ENCODE results near the gene CASZ1.

CASZ1 gene

DNA sequence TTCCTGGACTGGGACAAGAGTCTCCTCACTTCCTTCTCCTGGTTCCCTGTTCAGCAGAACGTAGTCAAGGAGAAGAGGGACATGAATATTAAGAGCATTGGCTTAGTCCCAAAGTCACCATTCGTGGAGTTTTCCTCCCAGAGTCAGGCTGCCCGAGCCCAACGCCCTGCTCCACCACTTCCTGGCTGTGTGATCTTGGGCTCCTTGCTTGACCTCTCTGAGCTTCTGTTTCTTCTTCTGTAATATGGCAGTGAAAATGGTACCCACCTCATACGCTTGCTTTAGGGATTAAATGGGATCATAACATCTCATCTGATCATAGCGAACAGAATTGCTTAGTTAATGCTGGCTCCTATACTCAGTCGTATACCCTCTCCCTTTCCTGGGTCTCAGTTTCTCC, 12.0 kb upstream of the CASZ1 start:
- no peaks in the 10 kb centered on the region for H3K9me3 ChIP-seq (ENCODE audit: control insufficient read depth in 1 of 2, low read length in 2 of 2)
- no peaks in the 10 kb centered on the region for H3K36me3 ChIP-seq (ENCODE audit: control insufficient read depth in 1 of 2, insufficient read depth in 2 of 2, low read length in 2 of 2)
- H3K27ac ChIP-seq (ENCODE audit: low read length), result no peak overlapping the region
- H3K4me1 ChIP-seq (ENCODE audit: control insufficient read depth in 1 of 2, insufficient read depth in 2 of 2, low read length in 2 of 2), result no peaks in the 10 kb centered on the region
- no peaks in the 10 kb centered on the region for H3K27me3 ChIP-seq (ENCODE audit: low read depth, low read length)
- no peak overlapping the region for H3K4me3 ChIP-seq (ENCODE audit: low read depth in 1 of 2, low read length in 2 of 2)

DNA sequence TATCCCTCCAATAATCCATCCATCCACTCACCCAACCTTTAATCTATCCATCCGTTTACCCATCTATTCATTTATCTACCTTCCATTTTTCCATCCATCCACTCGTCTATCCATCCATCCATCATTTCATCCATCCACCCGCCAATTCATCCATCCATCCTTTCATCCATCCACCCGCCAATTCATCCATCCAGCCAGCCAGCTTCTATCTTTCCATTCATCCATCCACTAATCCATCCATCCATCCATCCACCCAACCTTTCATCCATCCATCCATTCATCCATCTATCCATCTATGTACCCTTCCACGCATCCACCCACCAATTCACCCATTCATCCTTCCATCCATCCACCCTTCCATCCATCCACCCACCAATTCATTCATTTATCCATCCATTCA, 10.5 kb upstream of the CASZ1 start:
- H3K36me3 ChIP-seq (ENCODE audit: control insufficient read depth in 1 of 2, insufficient read depth in 2 of 2, low read length in 2 of 2), result no peaks in the 10 kb centered on the region
- no peak overlapping the region for H3K4me3 ChIP-seq (ENCODE audit: low read depth in 1 of 2, low read length in 2 of 2)
- H3K27me3 ChIP-seq (ENCODE audit: low read depth, low read length), result no peaks in the 10 kb centered on the region
- no peaks in the 10 kb centered on the region for H3K4me1 ChIP-seq (ENCODE audit: control insufficient read depth in 1 of 2, insufficient read depth in 2 of 2, low read length in 2 of 2)
- H3K27ac ChIP-seq (ENCODE audit: low read length), result no peak overlapping the region
- no peaks in the 10 kb centered on the region for H3K9me3 ChIP-seq (ENCODE audit: control insufficient read depth in 1 of 2, low read length in 2 of 2)

DNA sequence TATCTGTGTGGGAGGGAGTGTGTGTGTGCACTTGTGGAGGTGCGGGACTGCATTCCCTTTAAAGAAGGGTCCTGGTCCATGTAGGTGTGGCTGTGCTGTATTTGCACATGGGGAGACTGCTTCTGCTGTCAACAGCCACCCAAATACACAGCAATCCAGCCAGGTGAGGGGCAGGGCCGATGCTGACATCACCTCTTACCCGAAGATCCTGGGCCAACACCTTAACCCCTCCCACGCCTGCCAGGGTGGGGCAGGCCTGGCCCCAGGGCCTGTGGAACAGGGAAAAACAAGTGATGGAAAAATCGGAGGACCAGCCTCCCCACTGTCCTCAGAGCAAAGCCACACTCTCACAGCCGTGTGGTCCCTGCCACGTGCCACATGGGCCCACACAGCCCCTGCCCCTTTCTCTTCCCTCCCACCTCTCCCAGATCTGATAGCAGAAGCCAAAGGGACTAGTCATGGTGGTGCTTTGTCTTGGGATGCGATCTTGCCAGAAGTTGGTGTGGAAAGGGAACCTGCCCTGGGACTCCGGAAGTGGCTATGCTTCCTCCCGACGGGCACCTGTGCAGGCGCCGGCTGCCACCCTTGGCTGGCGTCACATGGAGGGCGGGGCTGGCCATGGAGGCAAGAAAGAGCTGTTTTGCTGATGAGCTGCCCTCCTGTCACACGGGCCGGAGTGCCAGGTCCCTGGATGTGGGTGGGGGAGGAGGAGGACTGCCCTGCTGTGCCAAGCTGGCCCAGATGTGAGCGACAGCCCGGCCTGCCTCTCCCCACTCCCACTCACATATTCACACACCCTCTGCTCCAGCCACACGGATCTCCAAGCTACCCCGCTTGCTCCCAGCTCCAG, 7.8 kb upstream of the CASZ1 start:
- H3K4me1 ChIP-seq (ENCODE audit: control insufficient read depth in 1 of 2, insufficient read depth in 2 of 2, low read length in 2 of 2), result no peaks in the 10 kb centered on the region
- H3K9me3 ChIP-seq (ENCODE audit: control insufficient read depth in 1 of 2, low read length in 2 of 2), result no peaks in the 10 kb centered on the region
- H3K4me3 ChIP-seq (ENCODE audit: low read depth in 1 of 2, low read length in 2 of 2), result no peak overlapping the region
- peak overlapping the region; percentile 60 for H3K27ac ChIP-seq (ENCODE audit: low read length)
- no peaks in the 10 kb centered on the region for H3K27me3 ChIP-seq (ENCODE audit: low read depth, low read length)
- no peaks in the 10 kb centered on the region for H3K36me3 ChIP-seq (ENCODE audit: control insufficient read depth in 1 of 2, insufficient read depth in 2 of 2, low read length in 2 of 2)

DNA sequence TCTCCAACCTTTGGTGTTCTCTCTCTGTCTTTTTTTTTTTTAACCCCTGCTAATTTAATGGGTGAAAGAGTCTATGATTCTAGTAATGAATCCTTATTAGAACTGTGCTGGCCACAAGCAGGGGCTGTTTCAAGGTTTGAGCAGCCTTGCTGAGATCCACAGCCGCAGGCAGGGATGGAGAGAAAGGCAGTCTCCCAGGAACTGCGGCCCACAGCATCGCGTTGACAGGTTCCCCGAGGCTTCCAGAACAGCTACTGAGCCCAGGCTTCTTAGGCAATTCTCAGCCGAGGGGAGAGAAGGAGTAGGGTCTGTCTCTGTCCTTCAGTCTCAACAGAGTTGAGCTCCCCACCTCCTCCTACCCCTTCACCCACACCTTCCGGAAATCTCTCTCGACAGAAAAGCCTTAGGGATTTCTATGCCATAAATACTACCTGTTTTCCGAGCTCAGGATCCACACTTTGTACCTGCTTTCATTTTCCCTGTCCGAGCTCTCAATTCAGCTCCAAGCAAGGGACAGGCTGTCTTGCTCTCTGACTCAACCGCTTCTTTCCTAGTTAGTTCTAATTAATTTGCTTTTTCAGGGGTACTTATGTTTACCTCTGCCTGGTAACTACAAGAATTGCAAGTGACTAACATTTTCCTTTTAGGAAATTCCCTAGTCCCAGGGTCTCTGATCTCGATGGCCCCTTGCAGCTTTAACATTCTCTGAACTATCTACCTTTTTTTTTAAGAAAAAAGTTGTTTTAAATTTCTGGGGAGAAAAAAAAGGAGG, 6.7 kb upstream of the CASZ1 start:
- peak overlapping the region; percentile 60 for H3K27ac ChIP-seq (ENCODE audit: low read length)
- no peaks in the 10 kb centered on the region for H3K27me3 ChIP-seq (ENCODE audit: low read depth, low read length)
- no peak overlapping the region for H3K4me3 ChIP-seq (ENCODE audit: low read depth in 1 of 2, low read length in 2 of 2)

DNA sequence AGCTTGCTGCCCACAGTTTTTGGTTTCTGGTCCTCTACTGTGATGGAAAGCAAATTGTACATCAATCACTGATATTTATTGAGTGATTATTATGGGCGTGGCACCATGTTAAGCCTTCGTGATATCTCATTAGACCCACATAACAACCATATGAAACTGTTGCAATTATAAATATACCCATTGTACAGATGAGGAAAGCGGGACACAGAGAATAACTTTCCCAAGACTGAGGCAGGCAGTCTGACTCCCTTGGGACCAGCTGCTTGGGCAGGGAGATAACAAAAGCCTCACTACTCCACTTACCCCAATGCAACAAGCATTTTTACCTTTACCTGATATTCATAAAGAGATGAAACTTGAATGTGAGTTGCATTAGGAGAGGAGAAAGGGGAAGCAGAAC, 4.3 kb upstream of the CASZ1 start:
- H3K4me1 ChIP-seq (ENCODE audit: control insufficient read depth in 1 of 2, insufficient read depth in 2 of 2, low read length in 2 of 2), result peaks cover 0 to 12% of the 10 kb centered on the region in 2 donors
- H3K9me3 ChIP-seq (ENCODE audit: control insufficient read depth in 1 of 2, low read length in 2 of 2), result no peaks in the 10 kb centered on the region
- no peaks in the 10 kb centered on the region for H3K27me3 ChIP-seq (ENCODE audit: low read depth, low read length)
- no peak overlapping the region for H3K27ac ChIP-seq (ENCODE audit: low read length)
- H3K4me3 ChIP-seq (ENCODE audit: low read depth in 1 of 2, low read length in 2 of 2), result no peak overlapping the region
- H3K36me3 ChIP-seq (ENCODE audit: control insufficient read depth in 1 of 2, insufficient read depth in 2 of 2, low read length in 2 of 2), result no peaks in the 10 kb centered on the region

More for the DNA sequence above, 6.7 kb upstream of the CASZ1 start:
- Histone ChIP-seq H3K4me1 (ENCODE audit: control insufficient read depth in 1 of 2, insufficient read depth in 2 of 2, low read length in 2 of 2) (no peaks in the 10 kb centered on the region), H3K9me3 (ENCODE audit: control insufficient read depth in 1 of 2, low read length in 2 of 2) (no peaks in the 10 kb centered on the region), H3K36me3 (ENCODE audit: control insufficient read depth in 1 of 2, insufficient read depth in 2 of 2, low read length in 2 of 2) (no peaks in the 10 kb centered on the region)

DNA sequence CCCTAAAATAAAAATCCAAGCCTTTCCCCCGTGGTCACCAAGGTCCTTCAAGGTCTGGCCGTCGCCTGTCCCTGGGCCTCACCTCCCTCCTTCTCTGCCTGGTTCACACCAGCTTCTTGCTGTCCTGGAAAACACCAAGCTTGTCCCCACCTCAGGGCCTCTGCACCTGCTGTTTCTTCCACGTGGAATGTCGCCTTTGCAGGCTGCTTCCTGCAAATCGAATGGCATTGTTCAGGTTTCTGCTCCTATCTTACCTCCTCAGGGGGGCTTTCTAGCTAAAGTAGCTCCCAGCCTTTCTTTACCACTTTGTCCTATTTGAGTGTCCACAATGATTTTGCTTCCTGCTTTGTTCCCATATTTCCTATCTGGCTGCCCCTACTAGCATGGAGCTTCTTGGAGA, 3.3 kb upstream of the CASZ1 start:
- Histone ChIP-seq H3K4me3 (ENCODE audit: low read depth in 1 of 2, low read length in 2 of 2) (no peak overlapping the region), H3K36me3 (ENCODE audit: control insufficient read depth in 1 of 2, insufficient read depth in 2 of 2, low read length in 2 of 2) (no peaks in the 10 kb centered on the region), H3K27me3 (ENCODE audit: low read depth, low read length) (no peaks in the 10 kb centered on the region), H3K4me1 (ENCODE audit: control insufficient read depth in 1 of 2, insufficient read depth in 2 of 2, low read length in 2 of 2) (peaks cover 0 to 21% of the 10 kb centered on the region in 2 donors), H3K9me3 (ENCODE audit: control insufficient read depth in 1 of 2, low read length in 2 of 2) (no peaks in the 10 kb centered on the region), H3K27ac (ENCODE audit: low read length) (no peak overlapping the region)

DNA sequence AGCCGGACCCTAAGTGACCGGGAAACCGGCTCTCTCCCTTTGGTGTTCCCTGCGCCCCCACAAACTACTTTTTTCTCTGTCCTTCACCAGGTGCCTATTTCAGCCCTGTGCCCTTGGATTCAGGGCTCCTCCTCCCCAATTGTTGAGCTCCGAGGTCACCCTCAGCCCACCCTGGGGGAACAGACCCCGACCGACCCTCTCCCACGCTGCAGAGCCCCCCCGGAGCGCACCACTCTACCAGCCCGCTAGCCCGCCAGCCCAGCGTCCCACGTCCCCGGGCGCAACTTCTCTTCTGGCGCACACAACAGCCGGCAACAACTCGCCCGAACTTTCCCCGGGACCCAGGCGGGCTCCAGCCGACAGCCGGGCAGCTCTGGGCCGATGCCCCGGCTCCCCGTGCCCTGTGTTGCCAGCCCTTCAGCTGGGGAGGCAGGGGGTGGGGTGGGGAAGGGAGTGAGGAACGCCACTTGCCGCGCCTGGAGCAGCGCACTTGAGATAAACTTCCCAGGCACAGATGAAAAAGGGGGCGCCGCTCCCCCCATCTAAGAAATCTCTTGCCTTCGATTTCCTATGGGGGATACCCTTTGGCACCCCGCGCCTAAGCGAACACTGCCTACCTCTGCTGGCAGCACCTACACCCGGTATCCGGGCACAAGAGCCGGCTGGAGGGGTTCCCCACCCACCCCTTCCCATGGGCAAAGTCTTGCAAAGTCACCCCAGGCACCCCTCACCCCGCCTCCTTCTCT, 997 bp downstream of the CASZ1 start:
- no peaks in the 10 kb centered on the region for H3K27me3 ChIP-seq (ENCODE audit: low read depth, low read length)
- H3K9me3 ChIP-seq (ENCODE audit: control insufficient read depth in 1 of 2, low read length in 2 of 2), result no peaks in the 10 kb centered on the region

DNA sequence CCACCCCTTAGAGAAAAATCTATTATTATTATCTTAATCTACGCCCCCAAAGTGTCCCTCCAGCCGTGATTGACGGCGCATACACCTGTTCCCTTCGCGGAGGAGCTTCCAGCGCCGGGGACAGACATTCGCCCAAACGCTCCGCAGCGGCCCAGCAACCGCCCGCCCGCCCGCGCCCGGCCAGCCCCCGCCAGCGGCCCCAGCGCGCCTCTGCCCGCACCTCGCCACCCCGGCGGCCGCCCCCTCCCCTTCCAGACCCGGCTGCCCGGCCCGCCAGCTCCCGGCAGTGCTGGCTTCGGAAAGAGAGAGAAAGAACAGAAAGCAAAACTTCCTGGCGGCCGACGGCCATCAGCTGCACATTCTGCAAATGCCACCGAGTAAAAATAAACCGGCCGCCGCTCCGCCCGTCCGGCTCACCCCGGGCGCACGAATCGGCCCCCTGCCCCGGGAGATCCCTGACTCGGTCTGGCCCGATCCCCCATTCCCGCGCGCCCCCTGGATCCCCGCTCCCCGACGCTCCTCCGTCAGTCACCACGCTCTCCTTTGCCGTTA, 1.6 kb downstream of the CASZ1 start:
- no peaks in the 10 kb centered on the region for H3K27me3 ChIP-seq (ENCODE audit: low read depth, low read length)
- H3K4me1 ChIP-seq (ENCODE audit: control insufficient read depth in 1 of 2, insufficient read depth in 2 of 2, low read length in 2 of 2), result peaks cover 3 to 46% of the 10 kb centered on the region in 2 donors
- peak overlapping the region; percentile 45 for H3K27ac ChIP-seq (ENCODE audit: low read length)

More for the DNA sequence above, 997 bp downstream of the CASZ1 start:
- H3K27ac ChIP-seq (ENCODE audit: low read length), result peak overlapping the region; percentile 39
- H3K4me3 ChIP-seq (ENCODE audit: low read depth in 1 of 2, low read length in 2 of 2), result peak overlapping the region; percentile 70 to 90
- H3K36me3 ChIP-seq (ENCODE audit: control insufficient read depth in 1 of 2, insufficient read depth in 2 of 2, low read length in 2 of 2), result no peaks in the 10 kb centered on the region
- H3K4me1 ChIP-seq (ENCODE audit: control insufficient read depth in 1 of 2, insufficient read depth in 2 of 2, low read length in 2 of 2), result peaks cover 3 to 42% of the 10 kb centered on the region in 2 donors

DNA sequence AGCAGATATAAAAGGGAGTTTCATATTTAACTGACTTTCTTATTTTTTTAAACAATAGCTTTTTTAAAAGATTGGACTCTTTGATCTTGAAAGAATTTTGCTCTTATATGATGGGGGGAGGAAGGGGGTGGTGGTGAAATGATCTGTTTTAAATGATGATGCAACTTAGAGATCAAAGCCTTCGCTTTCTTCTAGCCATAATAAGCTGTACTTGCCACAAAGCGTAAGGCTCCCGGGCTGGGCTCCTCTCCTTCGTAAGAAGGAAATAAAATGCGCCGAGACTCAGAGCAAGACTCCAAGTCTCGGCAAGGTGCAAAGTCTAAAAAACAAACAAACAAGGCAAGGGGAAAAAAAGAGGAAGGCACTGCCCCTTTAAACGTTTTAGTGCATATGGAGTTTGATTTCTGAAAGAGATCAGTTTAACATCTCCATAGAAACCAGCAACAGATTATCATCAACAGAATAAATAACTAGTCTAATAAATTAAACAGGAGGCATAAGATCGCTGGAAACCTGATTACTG, 3.3 kb downstream of the CASZ1 start:
- no peaks in the 10 kb centered on the region for H3K36me3 ChIP-seq (ENCODE audit: control insufficient read depth in 1 of 2, insufficient read depth in 2 of 2, low read length in 2 of 2)
- peak overlapping the region; percentile 49 for H3K27ac ChIP-seq (ENCODE audit: low read length)
- no peaks in the 10 kb centered on the region for H3K27me3 ChIP-seq (ENCODE audit: low read depth, low read length)
- H3K9me3 ChIP-seq (ENCODE audit: control insufficient read depth in 1 of 2, low read length in 2 of 2), result no peaks in the 10 kb centered on the region
- H3K4me3 ChIP-seq (ENCODE audit: low read depth in 1 of 2, low read length in 2 of 2), result peak overlapping the region; percentile 41 to 90
- H3K4me1 ChIP-seq (ENCODE audit: control insufficient read depth in 1 of 2, insufficient read depth in 2 of 2, low read length in 2 of 2), result peaks cover 3 to 53% of the 10 kb centered on the region in 2 donors

More for the DNA sequence above, 1.6 kb downstream of the CASZ1 start:
- no peaks in the 10 kb centered on the region for H3K9me3 ChIP-seq (ENCODE audit: control insufficient read depth in 1 of 2, low read length in 2 of 2)
- H3K4me3 ChIP-seq (ENCODE audit: low read depth in 1 of 2, low read length in 2 of 2), result peak overlapping the region; percentile 70 to 90
- no peaks in the 10 kb centered on the region for H3K36me3 ChIP-seq (ENCODE audit: control insufficient read depth in 1 of 2, insufficient read depth in 2 of 2, low read length in 2 of 2)

DNA sequence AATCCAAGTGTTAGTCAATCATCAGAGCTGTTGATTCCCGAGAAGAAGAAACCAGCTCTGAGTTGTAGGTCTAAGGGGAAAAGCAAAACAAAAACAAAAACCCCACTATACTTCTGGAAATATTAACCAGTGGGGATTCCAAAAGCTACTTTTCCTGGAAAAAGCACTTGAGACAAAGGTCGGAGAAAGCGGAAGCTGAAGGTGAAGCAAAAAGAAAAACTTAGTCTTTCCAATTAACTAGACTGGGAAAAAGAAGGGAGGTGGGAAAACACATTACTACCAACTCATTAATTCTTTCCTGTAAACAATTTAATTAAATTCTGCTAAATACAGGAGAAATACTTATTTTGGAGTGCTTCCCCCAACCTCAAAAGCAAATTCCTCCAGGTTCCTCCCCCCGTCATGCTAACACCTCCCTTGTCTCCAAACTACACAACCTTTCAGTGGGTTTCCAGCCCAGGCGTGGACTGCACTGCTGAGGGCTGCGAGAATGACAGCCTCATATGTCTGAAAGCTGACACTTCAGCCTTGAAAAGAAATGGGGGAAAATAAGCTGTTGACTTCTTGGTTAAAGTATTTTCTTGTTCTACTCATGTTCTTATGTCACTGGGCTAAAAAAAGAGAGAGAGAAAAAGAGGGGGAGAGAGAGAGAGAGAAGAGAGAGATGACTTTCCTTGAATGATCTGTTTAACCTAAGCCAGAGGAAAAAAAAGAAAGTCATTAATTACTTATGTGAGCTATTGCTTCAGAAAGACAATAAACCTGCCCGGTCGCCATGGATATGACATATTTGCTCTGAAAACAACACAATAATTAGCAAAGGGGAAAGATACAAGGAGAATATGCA, 5.1 kb downstream of the CASZ1 start:
- H3K36me3 ChIP-seq (ENCODE audit: control insufficient read depth in 1 of 2, insufficient read depth in 2 of 2, low read length in 2 of 2), result no peaks in the 10 kb centered on the region
- H3K4me3 ChIP-seq (ENCODE audit: low read depth in 1 of 2, low read length in 2 of 2), result peak overlapping the region in 1 of 2 donors; percentile 17
- H3K27ac ChIP-seq (ENCODE audit: low read length), result peak overlapping the region; percentile 86
- H3K4me1 ChIP-seq (ENCODE audit: control insufficient read depth in 1 of 2, insufficient read depth in 2 of 2, low read length in 2 of 2), result peaks cover 3 to 57% of the 10 kb centered on the region in 2 donors
- H3K27me3 ChIP-seq (ENCODE audit: low read depth, low read length), result no peaks in the 10 kb centered on the region
- H3K9me3 ChIP-seq (ENCODE audit: control insufficient read depth in 1 of 2, low read length in 2 of 2), result no peaks in the 10 kb centered on the region

Measured in muscle layer of duodenum (tissue), 2 donors.